ENCODE results near the gene NPTX1. TPM values are rescaled to one million over a fixed set of nuclear protein-coding genes. Genes with fewer than 3 reads are reported as not detected.
A peak's percentile ranks its signal among the peaks of the same experiment; 100 is the strongest.

The NPTX1 gene
- total RNA-seq, 1 experiment from 2014 or later, result 2.0 TPM

- no peak for DNase-seq (ENCODE audit: low read depth)
Measured at GRCh38 chr17:80480248-80480647, 3.8 kb upstream of the NPTX1 start.

GRCh38 chr17:80479246-80479566 lies 2.8 kb upstream of the NPTX1 start:
- DNase-seq (ENCODE audit: low read depth), result no peak

GRCh38 chr17:80478487-80479245 lies 2.3 kb upstream of the NPTX1 start:
- no peak for DNase-seq (ENCODE audit: low read depth)

GRCh38 chr17:80477647-80478478 lies 1.5 kb upstream of the NPTX1 start:
- DNase-seq (ENCODE audit: low read depth), result no peak

GRCh38 chr17:80476877-80477646 lies 655 bp upstream of the NPTX1 start:
- no peak for DNase-seq (ENCODE audit: low read depth)

GRCh38 chr17:80474961-80475909 lies 1.2 kb downstream of the NPTX1 start:
- no peak for DNase-seq (ENCODE audit: low read depth)

GRCh38 chr17:80474231-80474960 lies 2.0 kb downstream of the NPTX1 start:
- DNase-seq (ENCODE audit: low read depth), result peak; percentile 61

GRCh38 chr17:80473701-80474100 lies 2.7 kb downstream of the NPTX1 start:
- no peak for DNase-seq (ENCODE audit: low read depth)

- DNase-seq (ENCODE audit: low read depth), result no peak
Measured at GRCh38 chr17:80472996-80473395, 3.4 kb downstream of the NPTX1 start.

GRCh38 chr17:80471922-80472321 lies 4.5 kb downstream of the NPTX1 start:
- DNase-seq (ENCODE audit: low read depth), result no peak

- DNase-seq (ENCODE audit: low read depth), result no peak
Measured at GRCh38 chr17:80470603-80471002, 5.8 kb downstream of the NPTX1 start.

GRCh38 chr17:80469667-80470066 lies 6.7 kb downstream of the NPTX1 start:
- no peak for DNase-seq (ENCODE audit: low read depth)

GRCh38 chr17:80468781-80469493 lies 7.5 kb downstream of the NPTX1 start:
- no peak for DNase-seq (ENCODE audit: low read depth)

- DNase-seq (ENCODE audit: low read depth), result no peak
Measured at GRCh38 chr17:80468242-80468641, 8.2 kb downstream of the NPTX1 start.

GRCh38 chr17:80466188-80466705 lies 10.2 kb downstream of the NPTX1 start:
- DNase-seq (ENCODE audit: low read depth), result no peak

GRCh38 chr17:80465327-80465974 lies 11.0 kb downstream of the NPTX1 start:
- no peak for DNase-seq (ENCODE audit: low read depth)

GRCh38 chr17:80464486-80464885 lies 11.9 kb downstream of the NPTX1 start:
- DNase-seq (ENCODE audit: low read depth), result no peak

- no peak for DNase-seq (ENCODE audit: low read depth)
Measured at GRCh38 chr17:80463784-80464400, 12.5 kb downstream of the NPTX1 start.

All from M059J (cell line).